Measurements from ENCODE around the gene ARHGAP45.

ARHGAP45 gene

DNA sequence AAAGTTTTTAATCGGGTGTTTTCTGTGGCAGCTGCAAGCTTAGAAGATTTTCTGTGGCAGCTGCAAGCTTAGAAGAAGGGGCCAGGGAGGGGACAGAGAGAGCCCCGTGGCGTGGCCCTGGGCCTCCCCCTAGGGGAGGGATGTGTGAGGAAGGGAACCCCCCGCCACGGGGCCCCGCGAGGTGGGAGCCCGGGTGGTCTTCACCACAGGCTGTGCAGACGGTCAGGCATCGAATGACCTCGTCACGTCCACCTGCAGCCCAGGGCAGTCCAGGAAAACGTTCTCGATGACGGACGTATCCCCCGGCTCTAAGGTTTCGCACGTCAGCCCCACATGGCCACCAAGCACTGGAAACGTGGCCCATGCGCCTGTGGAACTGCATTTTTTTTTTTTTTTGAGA is 19.6 kb downstream of the ARHGAP45 start:
- no peak for DNase-seq (ENCODE audit: low read depth)

GRCh38 chr19:1087813-1088415 is 20.9 kb downstream of the ARHGAP45 start:
- DNase-seq (ENCODE audit: low read depth), result no peak

DNA sequence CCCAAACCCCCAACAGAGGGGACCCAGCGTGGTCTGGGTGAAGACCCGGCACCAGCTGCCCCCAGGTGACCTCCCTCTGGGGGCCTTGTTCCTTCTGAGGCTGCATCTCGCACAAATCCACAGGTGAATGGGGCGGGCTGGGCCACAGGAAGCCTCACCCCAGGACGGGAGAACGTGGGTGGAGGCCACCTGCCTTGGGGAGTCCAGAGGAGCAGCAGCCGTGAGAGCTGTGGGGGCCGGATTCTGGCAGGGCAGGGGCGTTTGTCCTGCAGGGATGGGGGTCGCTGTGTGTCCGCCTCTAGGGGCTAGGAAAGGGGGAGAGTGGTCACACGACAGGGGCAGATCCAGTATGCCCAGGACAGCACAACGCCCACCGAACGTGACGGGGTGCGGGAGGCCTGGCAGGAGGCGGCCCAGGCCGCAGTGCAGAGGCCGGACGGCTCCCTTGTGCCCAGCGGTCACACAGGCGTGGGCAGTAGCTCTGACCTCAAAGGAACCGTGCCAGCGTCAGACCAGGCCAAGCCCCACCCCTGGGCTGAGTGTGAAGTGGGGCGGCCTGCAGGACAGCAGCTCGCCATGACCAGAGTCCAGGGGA is 21.5 kb downstream of the ARHGAP45 start:
- DNase-seq (ENCODE audit: low read depth), result no peak

- no peak for DNase-seq (ENCODE audit: low read depth)
Measured at GRCh38 chr19:1089126-1089771, 22.3 kb downstream of the ARHGAP45 start.

DNA sequence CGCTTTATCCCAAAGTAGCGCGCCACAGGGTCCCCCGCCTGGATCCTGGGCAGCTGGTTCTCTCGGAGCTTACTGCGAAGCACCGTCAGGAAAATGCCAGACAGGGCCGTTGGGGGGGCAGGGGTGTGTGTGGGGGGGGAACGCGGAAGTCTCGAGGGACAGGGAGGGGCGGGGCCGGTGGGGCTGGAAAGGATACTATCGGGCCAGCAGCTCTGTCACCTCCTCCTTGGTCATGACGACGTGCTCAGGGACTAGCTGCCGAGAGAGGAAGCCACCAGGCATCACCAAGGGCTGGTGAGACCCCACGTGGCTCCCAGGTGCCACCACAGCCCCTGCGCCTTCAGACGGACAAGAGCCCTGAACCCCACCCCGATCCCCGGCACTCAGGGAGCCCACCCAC is 22.9 kb downstream of the ARHGAP45 start:
- no peak for DNase-seq (ENCODE audit: low read depth)

- no peak for DNase-seq (ENCODE audit: low read depth)
Measured at GRCh38 chr19:1090731-1091543, 24.0 kb downstream of the ARHGAP45 start.

DNA sequence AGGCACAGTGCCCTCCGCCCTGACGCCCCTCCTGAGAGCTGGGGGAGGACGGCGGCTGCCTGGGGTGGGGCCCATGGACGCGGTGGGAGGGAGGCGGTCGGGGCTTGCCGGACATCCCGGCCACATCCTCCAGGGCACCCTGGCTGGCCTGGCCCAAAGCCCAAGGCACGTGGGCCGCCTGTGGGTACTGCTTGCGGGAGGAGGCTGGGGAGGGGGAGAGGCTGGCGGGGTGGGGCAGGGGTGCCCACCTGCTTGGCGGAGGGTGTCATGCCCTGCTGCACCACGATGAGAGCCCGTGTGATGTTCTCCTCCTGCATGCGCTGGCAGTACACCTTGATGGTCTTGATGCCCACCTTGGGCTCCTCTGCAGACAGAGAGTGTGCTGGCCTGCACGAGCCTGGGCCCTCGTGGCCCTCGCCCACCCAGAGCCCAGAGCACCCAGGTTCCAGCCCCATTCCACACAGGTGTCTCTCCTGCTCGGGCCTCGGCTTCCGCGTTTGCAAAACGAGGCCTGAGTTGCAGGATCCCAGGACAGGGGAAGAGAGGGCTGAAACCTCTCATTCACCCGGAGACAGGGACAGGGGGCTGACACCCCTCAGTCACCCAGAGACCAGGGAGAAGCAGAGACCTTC is 24.7 kb downstream of the ARHGAP45 start:
- DNase-seq (ENCODE audit: low read depth), result no peak

- DNase-seq (ENCODE audit: low read depth), result no peak
Measured at GRCh38 chr19:1093330-1093729, 26.4 kb downstream of the ARHGAP45 start.

- DNase-seq (ENCODE audit: low read depth), result no peak
Measured at GRCh38 chr19:1093811-1094553, 27.0 kb downstream of the ARHGAP45 start.

GRCh38 chr19:1094655-1094977 is 27.6 kb downstream of the ARHGAP45 start:
- no peak for DNase-seq (ENCODE audit: low read depth)

DNA sequence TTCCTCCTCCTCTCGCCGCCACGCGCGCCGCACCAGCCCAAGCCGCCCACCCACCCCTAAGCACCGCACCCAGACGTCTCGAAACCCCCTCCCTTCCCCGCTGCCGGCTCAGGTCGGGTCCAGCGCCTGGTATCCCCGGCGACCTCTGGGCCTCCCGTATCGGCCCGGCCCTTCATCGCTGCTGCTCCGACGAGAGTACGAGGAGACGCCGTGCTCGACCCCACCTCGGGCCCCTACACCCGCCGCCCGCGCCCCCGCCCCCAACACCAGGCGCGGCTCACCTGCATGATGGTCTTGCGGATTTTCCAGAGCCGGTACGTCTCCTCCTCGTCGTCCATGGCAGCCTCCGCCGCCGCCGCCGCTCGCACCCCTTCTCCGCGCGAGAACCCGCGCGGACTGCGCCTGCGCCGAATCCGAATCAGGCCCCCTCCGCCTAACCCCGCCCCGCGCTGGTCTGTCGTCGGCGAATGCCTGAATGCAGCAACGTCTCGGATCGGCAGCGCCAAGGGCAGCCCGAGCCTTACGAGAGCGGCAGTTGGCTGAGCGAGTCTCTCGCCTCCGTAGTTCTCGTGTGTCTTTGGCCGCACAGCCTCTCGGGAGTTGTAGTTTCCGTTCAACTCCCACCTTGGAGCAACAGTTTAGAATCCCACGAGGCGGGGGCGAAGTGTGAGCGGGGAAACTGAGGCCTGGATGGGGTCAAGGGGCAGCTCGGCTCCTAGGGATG is 28.2 kb downstream of the ARHGAP45 start, which contains the start of gene POLR2E:
Gene POLR2E, minus strand, starts transcription at position 398 of the 724 bp plus-strand sequence. Its CDS starts 60 bp downstream, at position 338.
- peak; percentile 99 for DNase-seq (ENCODE audit: low read depth)

GRCh38 chr19:1097810-1098176 is 30.8 kb downstream of the ARHGAP45 start:
- DNase-seq (ENCODE audit: low read depth), result no peak

GRCh38 chr19:1098177-1099051 is 31.4 kb downstream of the ARHGAP45 start:
- no peak for DNase-seq (ENCODE audit: low read depth)

DNA sequence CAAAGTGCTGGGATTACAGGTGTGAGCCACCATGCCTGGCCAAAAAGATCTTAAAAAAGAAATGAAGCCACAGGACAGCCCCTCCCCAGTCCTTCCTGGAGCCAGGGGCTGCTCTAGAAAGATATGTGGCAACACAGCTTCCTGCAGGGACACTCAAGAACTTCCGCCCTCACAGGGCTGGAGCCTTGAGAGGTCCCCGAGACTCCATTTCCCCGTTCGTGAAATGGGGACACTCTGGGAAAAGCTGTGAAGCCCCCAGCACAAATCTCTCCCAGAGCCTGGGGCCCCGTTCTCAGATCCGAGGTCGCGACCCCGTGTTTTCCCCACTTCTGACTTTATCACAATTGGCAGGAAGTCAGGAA is 34.4 kb downstream of the ARHGAP45 start:
- DNase-seq (ENCODE audit: low read depth), result no peak

GRCh38 chr19:1102407-1103131 is 35.6 kb downstream of the ARHGAP45 start:
- DNase-seq (ENCODE audit: low read depth), result no peak

DNA sequence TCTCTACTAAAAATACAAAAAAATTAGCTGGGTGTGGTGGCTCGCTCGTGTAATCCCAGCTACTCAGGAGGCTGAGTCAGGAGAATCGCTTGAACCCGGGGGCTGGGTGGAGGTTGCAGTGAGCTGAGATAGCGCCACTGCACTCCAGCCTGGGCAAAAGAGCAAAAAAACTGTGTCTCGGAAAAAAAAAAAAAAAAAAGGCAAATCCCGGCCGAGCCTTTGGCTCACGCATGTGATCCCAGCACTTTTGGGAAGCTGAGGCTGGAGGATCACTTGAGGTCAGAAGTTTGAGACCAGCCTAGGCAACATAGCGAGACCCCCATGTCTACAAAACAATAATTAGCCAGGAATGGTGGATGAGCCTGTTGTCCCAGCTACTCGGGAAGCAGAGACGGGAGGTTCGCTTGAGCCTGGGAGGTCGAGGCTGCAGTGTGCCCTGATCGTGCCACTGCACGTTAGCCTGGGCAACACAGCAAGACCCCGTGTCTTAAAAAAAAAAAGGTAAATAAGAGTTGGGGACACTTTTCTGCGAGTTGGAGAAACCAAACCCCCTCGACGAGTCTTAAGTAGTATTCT is 36.3 kb downstream of the ARHGAP45 start:
- DNase-seq (ENCODE audit: low read depth), result no peak

GRCh38 chr19:1103708-1104310 is 36.8 kb downstream of the ARHGAP45 start, which contains the start of gene GPX4:
Gene GPX4 (plus strand): TSS chr19:1103994. CDS start chr19:1104044, 50 bp downstream.
- peak; percentile 93 for DNase-seq (ENCODE audit: low read depth)

DNA sequence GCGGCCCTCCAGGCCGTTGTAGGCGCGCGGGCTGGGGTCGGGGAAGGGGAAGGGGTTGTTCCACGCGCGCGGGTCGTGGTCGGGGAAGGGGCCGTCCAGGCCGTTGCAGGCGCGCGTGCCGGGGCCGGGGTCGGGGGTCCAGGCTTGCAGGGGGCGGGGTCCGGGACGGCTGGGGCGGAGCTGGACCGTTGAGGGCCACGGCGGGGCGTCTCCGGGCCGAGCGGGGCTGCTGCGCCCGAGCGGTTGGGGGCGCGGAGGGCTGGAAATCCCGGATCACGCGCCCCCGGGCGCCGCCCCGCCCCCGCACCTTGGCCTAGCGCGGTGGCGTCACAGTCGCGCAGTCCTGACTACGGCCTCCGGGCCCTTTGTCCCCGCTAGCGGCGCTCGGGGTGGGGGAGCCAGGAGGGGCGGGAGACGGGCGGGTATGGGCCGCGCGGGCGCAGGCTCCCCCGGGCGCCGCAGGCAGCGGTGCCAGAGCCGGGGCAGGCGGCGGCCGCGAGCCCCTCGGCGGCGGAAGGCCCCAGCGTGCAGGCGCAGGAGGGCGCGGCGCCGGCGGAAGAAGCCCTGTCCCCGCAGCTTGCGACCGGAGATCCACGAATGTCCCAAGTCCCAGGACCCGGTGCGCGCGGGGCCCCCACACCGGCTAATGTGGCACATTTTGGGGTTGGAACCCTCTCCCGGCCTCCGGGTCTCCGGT is 37.5 kb downstream of the ARHGAP45 start:
- DNase-seq (ENCODE audit: low read depth), result peak; percentile 54

All from stimulated activated CD8-positive, alpha-beta memory T cell treated with anti-CD3 and anti-CD28 coated beads, Interleukin-15, amount 100 ng/mL, for 24 hours (primary cell).